ENCODE data around the gene WNT3A.

- TF ChIP-seq, protein P1, sequence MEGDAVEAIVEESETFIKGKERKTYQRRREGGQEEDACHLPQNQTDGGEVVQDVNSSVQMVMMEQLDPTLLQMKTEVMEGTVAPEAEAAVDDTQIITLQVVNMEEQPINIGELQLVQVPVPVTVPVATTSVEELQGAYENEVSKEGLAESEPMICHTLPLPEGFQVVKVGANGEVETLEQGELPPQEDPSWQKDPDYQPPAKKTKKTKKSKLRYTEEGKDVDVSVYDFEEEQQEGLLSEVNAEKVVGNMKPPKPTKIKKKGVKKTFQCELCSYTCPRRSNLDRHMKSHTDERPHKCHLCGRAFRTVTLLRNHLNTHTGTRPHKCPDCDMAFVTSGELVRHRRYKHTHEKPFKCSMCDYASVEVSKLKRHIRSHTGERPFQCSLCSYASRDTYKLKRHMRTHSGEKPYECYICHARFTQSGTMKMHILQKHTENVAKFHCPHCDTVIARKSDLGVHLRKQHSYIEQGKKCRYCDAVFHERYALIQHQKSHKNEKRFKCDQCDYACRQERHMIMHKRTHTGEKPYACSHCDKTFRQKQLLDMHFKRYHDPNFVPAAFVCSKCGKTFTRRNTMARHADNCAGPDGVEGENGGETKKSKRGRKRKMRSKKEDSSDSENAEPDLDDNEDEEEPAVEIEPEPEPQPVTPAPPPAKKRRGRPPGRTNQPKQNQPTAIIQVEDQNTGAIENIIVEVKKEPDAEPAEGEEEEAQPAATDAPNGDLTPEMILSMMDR (IDR thresholded peaks at IDR 0.05), result no peak
- TF ChIP-seq POLR2A (IDR thresholded peaks at IDR 0.05), result no peak
These were observed 47.4 kb upstream of the WNT3A start for GRCh38 chr1:227959325-227959860.

Measured in upper lobe of left lung (tissue), 4 donors.